ENCODE data around the gene PATJ. TPM values are rescaled to one million over a fixed set of nuclear protein-coding genes. Genes with fewer than 3 reads are reported as not detected.
"Not testable (repeated sequence)": the region's sequence is repeated elsewhere in the genome, so short reads cannot be mapped to it uniquely, and the experiment has no call there.

The PATJ gene
- polyA plus RNA-seq, 4 donors, result 39.4 to 44.0 (median 39.8) TPM

GRCh38 chr1:61743431-61743705, 1.1 kb downstream of the PATJ start:
- DNase-seq (ENCODE audit: low read depth in 4 of 4, low spot score in 3 of 4), result no peak

DNA sequence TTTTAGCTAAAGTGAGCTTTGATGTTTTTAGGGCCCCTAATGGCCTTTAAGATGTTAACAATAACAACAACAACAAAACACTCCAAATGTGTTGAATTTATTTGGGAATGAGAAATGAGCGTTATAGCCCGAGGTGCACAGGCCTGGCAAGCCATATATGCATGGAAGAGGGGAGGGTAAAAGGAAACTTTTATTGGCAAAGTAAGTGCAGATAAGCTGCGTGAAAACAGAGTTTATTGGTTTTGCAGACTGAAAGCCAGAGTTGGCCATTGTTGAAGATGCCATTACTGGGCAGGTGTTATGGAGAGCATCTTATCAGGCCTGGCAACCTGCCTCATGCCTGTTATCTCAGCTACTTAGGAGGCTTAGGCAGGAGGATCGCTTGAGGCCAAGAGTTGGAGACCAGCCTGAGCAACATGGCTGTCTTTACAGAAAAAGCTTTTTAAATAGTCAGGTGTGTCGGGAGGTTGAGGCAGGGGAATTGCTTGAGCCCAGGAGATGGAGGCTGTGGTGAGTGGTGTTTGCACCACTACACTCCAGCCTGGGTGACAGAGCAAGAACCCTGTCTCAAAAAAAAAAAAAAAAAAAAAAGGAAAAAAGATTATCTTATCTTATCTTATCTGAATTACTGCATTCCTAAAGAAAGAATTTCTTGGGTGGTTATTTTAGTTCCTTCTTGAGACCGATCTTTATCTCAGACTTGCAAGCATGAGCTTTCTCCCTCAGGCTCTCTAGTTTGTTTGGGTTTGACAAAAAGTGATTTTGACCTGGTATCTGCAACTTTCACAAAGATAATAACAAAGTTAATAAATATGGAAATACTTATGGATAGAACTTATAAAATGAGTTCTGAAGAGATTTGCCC, 1.7 kb downstream of the PATJ start:
- DNase-seq (ENCODE audit: low read depth in 4 of 4, low spot score in 3 of 4), result no peak

GRCh38 chr1:61746813-61747212, 4.5 kb downstream of the PATJ start:
- no peak for DNase-seq (ENCODE audit: low read depth in 4 of 4, low spot score in 3 of 4)

GRCh38 chr1:61748566-61748965, 6.3 kb downstream of the PATJ start:
- no peak for DNase-seq (ENCODE audit: low read depth in 4 of 4, low spot score in 3 of 4)

DNA sequence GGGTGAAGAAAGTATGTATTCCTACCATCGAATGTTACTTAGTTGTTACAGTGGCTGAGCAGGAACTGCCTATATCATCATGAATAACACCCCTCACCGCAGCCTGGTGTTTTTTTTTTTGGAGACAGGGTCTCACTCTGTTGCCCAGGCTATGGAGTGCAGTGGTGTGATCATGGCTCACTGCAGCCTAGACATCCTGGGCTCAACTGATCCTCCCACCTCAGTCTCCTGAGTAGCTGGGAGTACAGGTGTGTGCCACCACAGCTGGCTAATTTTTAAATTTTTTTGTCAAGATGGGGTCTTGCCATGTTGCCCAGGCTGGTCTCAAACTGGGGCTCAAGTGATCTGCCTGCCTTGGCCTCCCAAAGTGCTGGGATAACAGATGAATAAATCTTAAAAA, 7.3 kb downstream of the PATJ start:
- DNase-seq (ENCODE audit: low read depth in 4 of 4, low spot score in 3 of 4), result no peak

GRCh38 chr1:61752921-61753389, 10.7 kb downstream of the PATJ start:
- no peak for DNase-seq (ENCODE audit: low read depth in 4 of 4, low spot score in 3 of 4)

DNA sequence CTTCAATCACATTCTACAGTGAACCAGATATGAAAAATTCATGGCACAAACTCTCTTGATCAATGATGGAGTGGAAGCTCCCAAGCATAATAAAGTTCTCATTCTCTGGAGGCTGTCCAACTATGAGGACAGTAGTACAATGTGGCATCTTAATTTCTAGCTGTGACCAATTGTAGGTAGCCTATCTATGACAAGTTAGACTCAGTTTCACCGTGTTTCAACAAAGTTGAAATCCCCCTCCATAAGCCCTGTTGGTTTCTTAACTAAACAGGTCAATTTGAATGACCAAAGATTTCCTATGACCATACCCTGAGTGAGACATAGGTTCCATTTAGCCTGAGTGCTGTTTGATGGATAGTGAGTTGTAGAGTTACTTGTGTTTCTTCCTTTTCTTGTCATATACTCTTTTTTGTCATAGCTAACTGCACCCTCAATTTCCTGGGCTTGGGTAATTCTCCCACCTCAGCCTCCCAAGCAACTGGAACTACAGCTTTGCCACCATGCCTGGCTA, 11.8 kb downstream of the PATJ start:
- no peak for DNase-seq (ENCODE audit: low read depth in 4 of 4, low spot score in 3 of 4)

GRCh38 chr1:61754545-61754944, 12.3 kb downstream of the PATJ start:
- DNase-seq (ENCODE audit: low read depth in 4 of 4, low spot score in 3 of 4), result no peak

GRCh38 chr1:61756773-61757172, 14.5 kb downstream of the PATJ start:
- no peak for DNase-seq (ENCODE audit: low read depth in 4 of 4, low spot score in 3 of 4)

DNA sequence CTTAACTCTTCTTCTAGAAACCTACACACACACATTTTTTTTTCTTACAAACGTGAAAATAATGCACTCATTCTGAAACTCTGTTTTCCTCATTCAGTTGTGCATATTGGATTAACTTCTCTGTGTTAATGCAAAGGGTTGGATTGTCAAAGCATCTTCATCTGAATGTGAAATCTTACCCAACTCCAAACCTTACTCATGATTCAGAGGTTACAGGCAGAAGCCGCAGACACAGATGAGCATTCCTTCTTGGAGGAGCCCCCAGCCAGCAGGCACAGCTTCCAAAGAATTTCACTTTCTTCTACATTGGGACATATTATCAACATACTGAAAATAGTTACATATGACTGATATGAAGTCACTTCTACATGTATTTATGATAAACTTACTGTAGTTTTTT, 15.7 kb downstream of the PATJ start:
- no peak for DNase-seq (ENCODE audit: low read depth in 4 of 4, low spot score in 3 of 4)

- DNase-seq (ENCODE audit: low read depth in 4 of 4, low spot score in 3 of 4), result no peak
Measured at GRCh38 chr1:61770131-61770530, 27.9 kb downstream of the PATJ start.

DNA sequence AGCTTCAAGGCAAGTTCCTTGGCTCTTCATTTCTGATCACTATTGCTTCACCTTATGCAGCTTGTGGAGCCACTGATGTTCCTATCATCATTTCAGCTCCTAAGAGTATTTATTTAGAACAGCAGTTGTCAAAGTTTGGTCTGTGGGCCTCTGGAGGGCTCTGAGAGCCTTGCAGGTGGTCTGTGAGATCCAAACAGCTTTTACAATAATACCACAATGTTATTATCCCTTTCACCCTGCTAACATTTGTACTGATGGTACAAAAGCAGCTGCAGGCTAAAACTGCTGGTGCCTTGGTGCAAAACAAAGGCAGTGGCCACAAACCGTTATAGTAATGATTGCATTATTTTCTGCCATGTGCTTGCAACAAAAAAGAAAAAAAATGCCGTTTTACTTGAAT, 33.8 kb downstream of the PATJ start:
- DNase-seq (ENCODE audit: low read depth in 4 of 4, low spot score in 3 of 4), result no peak

DNA sequence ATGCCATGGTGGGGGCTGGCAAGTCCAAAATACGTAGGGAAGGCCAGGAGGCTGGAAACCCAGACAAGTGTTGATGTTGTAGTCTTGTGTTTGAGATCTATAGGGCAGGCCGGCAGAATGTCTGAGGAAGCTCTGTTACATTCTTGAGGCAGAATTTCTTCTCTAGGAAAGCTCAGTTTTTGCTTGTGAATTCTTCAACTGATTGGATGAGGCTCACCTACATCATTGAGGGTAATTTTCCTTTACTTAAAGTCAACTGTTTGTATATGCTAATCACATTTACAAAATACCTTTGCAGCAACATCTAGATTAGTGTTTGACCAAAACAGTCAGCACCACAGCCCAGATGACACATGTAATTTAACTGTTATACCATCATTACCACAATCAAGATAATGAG, 37.0 kb downstream of the PATJ start:
- no peak for DNase-seq (ENCODE audit: low read depth in 4 of 4, low spot score in 3 of 4)

DNA sequence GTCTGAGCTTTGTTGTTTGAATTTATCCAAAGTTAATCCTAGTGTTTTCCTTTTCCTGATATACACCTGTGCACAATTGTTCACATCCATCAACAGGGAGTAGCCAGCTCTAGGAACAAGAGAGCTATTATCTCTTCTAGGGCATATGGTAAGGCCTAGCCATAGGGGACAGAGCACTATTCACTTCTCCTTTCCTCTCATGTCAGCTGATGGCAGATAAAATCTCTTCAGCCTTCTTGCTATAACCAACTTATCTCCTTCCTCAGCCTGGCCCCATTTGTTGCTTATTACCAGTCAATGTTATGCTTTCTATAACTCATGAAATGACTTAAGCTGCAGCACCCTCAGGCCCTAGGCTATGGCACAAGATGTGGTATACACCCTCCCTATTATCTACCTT, 38.9 kb downstream of the PATJ start:
- no peak for DNase-seq (ENCODE audit: low read depth in 4 of 4, low spot score in 3 of 4)

DNA sequence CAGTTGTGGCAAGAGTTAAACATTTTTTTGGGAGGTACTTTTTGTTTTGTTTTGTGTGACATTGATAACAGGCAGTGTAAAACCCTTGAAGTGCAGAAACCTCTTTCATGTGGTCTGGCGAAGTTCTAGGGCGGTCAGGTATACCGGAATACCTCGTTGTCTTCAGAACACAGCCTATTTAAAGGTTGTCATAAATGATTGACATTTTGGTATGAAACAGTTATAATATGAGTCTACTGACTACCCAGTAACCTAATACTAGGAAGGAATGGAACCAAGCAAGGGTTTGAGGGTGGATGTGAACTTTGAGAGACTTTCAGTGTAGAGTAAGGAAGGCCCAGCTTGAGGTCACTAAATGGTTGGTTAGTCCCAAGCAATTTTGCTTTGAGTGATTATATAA, 40.5 kb downstream of the PATJ start:
- DNase-seq (ENCODE audit: low read depth in 4 of 4, low spot score in 3 of 4), result no peak

DNA sequence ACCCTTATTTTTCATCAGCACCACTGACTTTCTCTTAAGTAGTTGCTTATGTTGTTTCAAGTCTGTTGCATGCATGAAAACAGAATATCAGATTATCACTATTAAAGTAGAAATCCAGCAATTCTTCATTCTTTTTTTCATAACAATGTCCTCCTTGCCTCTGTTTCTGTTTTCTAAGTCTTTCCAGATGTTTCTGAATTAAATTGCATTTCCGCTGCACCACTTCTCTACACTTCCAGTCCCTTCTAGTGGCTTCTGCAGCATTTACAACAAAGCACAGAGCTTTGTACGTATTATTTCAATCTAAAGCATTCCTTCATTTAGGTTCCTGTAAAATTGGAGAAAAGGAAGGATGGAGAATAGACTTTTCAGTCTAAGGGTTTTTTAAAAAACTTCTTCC, 42.4 kb downstream of the PATJ start:
- DNase-seq (ENCODE audit: low read depth in 4 of 4, low spot score in 3 of 4), result no peak

GRCh38 chr1:61790837-61791236, 48.6 kb downstream of the PATJ start:
- DNase-seq (ENCODE audit: low read depth in 4 of 4, low spot score in 3 of 4), result no peak

GRCh38 chr1:61797045-61797755, 54.9 kb downstream of the PATJ start:
- no peak for DNase-seq (ENCODE audit: low read depth in 4 of 4, low spot score in 3 of 4)

DNA sequence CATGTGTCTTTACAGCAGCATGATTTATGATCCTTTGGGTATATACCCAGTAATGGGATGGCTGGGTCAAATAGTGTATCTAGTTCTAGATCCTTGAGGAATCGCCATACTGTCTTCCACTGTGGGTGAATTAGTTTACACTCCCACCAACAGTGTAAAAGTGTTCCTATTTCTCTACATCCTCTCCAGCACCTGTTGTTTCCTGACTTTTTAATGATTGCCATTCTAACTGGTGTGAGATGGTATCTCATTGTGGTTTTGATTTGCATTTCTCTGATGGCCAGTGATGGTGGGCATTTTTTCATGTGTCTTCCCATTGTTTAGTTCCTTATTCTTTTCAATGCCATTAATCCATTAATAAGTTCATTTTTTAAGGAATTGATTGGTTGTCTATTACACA, 58.8 kb downstream of the PATJ start:
- not testable (repeated sequence) for DNase-seq (ENCODE audit: low read depth in 4 of 4, low spot score in 3 of 4)

GRCh38 chr1:61807606-61808140, 65.4 kb downstream of the PATJ start:
- no peak for DNase-seq (ENCODE audit: low read depth in 4 of 4, low spot score in 3 of 4)

DNA sequence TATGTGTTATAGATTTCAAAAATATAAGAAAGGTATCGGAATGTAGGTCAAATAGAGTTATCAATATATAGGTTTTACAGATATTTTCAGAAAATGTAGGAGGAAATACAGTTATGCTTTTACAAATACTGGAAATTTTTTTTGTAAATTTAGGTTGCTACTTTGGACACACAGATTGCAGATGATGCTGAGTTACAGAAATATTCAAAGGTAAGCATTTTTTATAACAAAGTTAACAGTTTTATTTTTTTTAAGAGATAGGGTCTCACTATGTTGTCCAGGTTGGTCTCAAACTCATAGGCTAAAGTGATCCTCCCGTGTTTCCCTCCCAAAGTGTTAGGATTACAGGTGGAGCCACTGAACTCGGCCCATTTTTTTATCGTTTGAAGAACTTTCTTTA, 66.0 kb downstream of the PATJ start:
- no peak for DNase-seq (ENCODE audit: low read depth in 4 of 4, low spot score in 3 of 4)

DNA sequence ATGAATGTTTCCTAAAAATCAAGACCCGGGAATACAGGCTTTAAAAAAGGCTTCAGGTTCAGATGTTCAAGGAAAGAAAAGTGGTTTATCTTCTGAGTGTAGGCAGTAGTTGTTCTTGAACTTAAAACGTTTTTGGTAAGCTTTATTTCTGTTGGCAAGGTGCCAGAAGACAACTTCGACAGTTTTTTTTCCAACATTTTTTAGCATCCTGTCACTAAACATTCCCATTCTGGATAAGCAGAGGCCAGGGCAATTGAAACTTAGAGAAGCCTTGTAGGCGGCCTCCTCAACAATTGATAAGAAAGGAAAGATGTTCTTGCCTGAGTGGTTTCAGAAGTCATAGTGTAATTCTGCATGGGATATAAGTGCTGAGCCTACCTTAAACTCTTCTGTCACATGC, 66.7 kb downstream of the PATJ start:
- DNase-seq (ENCODE audit: low read depth in 4 of 4, low spot score in 3 of 4), result no peak
